ENCODE measurements around the gene FTSJ1. TPM values are rescaled to one million over a fixed set of nuclear protein-coding genes. Genes with fewer than 3 reads are reported as not detected.

Gene FTSJ1
- total RNA-seq, 5 donors from 2014 or later (not counting 1 experiment from before 2014, with no cell fraction given), result 51.4 to 64.9 (median 56.8) TPM

DNA sequence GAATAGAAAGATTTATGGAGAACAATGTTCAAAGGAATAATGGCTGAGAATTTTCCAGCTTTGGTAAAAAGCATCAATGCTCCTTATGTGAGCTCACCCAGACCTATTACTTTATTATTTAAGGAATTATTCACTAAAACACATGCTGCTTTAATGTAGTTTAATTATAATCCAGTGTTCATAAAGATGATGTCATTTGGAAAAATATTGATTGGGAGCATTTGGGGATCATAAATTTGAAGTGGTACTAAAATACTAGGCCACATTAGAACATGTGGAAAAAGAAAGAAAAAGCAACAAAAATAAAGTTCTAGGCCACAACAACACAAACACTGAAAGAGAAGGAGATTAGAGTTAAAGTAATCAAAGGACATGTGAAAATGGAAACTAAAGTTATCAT, 25.9 kb upstream of the FTSJ1 start:
- H3K27me3 Mint-ChIP-seq, result peaks cover 0 to 4% of the 10 kb centered on the region in 2 donors
- H3K9me3 Mint-ChIP-seq, result peaks cover 0 to 3% (median 0%) of the 10 kb centered on the region in 3 donors
- peaks cover 0 to 2% (median 0%) of the 10 kb centered on the region in 3 donors for H3K4me1 Mint-ChIP-seq
- H3K4me3 ChIP-seq (ENCODE audit: control insufficient read depth in 1 of 2, extremely low read depth in 1 of 2, low read length in 1 of 2), result no peak overlapping the region
- no peaks in the 10 kb centered on the region for H3K36me3 Mint-ChIP-seq
- CTCF ChIA-PET, result no interaction called here
- no peak overlapping the region for H3K27ac ChIP-seq (ENCODE audit: low read length)
- ATAC-seq (replicated peaks in 1 of 4) (no peak), DNase-seq (no peak)
- POLR2A ChIA-PET, result no interaction called here
- no peaks in the 10 kb centered on the region for H3K27me3 ChIP-seq (replicated peaks in 1 of 2; ENCODE audit: control insufficient read depth in 2 of 2, extremely low read depth in 1 of 2, insufficient read depth in 2 of 2, low read length in 1 of 2)
- no peaks in the 10 kb centered on the region for H3K36me3 ChIP-seq (ENCODE audit: control insufficient read depth in 2 of 2, extremely low read depth in 1 of 2, insufficient read depth in 1 of 2, low read length in 1 of 2)
- H3K4me1 ChIP-seq (ENCODE audit: control insufficient read depth in 1 of 2, extremely low read depth in 1 of 2, insufficient read depth in 2 of 2, low read length in 2 of 2), result no peaks in the 10 kb centered on the region
- no peak overlapping the region for H3K4me3 Mint-ChIP-seq
- no peaks in the 10 kb centered on the region for H3K9me3 ChIP-seq
- H3K27ac Mint-ChIP-seq, result no peak overlapping the region

DNA sequence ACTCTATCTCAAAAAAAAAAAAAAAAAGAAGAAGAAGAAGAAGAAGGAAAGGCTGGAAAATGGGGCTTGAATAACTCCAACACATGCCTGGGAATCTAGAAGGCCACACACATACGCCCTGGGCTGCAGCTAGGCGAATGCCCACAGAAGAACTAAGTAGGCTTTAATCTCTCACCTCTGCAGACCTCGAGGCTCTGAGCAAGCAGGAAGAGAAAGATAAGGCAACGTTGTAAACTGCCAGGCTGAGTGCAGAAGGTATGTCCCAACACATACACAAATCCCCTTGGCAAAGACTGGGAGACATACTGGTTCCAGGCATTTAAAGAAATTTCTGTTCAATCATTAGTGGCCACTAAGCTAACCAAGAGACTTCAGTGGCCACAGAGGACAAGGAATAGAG, 24.3 kb upstream of the FTSJ1 start:
- WGBS (ENCODE audit: insufficient coverage), result no CpG with 5 or more reads among the region's 4 CpGs

DNA sequence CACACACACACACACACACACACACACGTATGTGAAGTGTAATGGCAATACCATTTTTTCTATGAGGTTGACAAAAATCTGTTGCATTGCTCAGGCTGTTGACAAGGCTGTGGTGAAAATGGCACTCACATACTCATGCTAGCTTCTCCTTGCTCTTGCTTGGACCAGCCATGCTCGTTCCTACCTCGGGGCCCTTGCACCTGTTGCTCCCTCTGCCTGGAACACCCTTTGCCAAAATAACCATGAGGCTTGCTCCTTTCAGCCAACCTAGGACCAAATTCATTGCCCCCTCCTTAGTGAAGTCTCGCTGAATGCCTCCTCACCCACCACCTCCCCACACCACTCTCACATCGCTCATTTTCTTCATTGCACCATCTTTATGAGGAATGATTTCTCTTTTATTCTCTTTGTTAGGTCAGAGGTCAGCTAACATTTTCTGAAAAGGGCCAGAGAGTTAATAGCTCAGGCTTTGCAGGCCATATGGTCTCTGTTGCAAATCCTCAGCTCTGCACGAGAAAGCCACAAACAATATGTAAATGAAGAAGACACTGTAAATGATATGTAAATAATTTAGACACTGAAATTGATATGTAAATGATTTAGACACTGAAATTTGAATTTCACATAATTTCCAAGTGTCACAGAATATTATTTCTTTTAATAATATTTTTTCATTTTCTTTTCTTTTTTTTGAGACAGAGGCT, 19.2 kb upstream of the FTSJ1 start:
- ChIA-PET CTCF (no interaction called here), POLR2A (no interaction called here)
- no CpG with 5 or more reads among the region's 6 CpGs for WGBS (ENCODE audit: insufficient coverage)

More for the DNA sequence above, 24.3 kb upstream of the FTSJ1 start:
- Mint-ChIP-seq H3K9me3 (peaks cover 0 to 3% (median 0%) of the 10 kb centered on the region in 3 donors), H3K27me3 (no peaks in the 10 kb centered on the region), H3K27ac (no peak overlapping the region), H3K4me3 (no peak overlapping the region), H3K36me3 (no peaks in the 10 kb centered on the region), H3K4me1 (peaks cover 0 to 2% (median 0%) of the 10 kb centered on the region in 3 donors)
- H3K4me1 ChIP-seq (ENCODE audit: control insufficient read depth in 1 of 2, extremely low read depth in 1 of 2, insufficient read depth in 2 of 2, low read length in 2 of 2), result no peaks in the 10 kb centered on the region
- ATAC-seq (replicated peaks in 1 of 4) (no peak), DNase-seq (no peak)
- H3K27me3 ChIP-seq (replicated peaks in 1 of 2; ENCODE audit: control insufficient read depth in 2 of 2, extremely low read depth in 1 of 2, insufficient read depth in 2 of 2, low read length in 1 of 2), result no peaks in the 10 kb centered on the region
- CTCF ChIA-PET, result no interaction called here
- no peaks in the 10 kb centered on the region for H3K9me3 ChIP-seq
- POLR2A ChIA-PET, result no interaction called here
- no peak overlapping the region for H3K27ac ChIP-seq (ENCODE audit: low read length)
- H3K36me3 ChIP-seq (ENCODE audit: control insufficient read depth in 2 of 2, extremely low read depth in 1 of 2, insufficient read depth in 1 of 2, low read length in 1 of 2), result no peaks in the 10 kb centered on the region
- H3K4me3 ChIP-seq (ENCODE audit: control insufficient read depth in 1 of 2, extremely low read depth in 1 of 2, low read length in 1 of 2), result no peak overlapping the region

DNA sequence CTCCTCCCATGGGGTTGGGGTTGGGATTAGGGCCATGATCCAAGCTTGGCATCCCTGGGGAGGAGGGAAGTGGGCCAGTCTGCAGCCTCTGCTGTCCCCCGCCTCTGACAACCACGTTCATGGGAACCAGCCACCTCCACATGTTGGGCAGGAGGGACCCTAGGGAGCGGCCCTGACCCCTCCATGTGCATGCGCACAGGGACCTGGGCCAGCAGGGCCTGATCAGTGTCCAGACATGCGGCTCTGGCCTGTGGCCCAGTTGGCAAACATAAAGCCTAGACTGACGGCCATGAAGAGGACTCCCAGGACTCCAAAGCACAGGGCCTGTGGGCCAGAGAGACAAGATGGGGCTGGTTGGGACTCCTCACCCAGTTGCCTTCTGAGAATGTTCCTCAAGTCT, 17.3 kb upstream of the FTSJ1 start:
- Histone ChIP-seq H3K4me3 (ENCODE audit: control insufficient read depth in 1 of 2, extremely low read depth in 1 of 2, low read length in 1 of 2) (no peak overlapping the region), H3K27me3 (replicated peaks in 1 of 2; ENCODE audit: control insufficient read depth in 2 of 2, extremely low read depth in 1 of 2, insufficient read depth in 2 of 2, low read length in 1 of 2) (no peaks in the 10 kb centered on the region), H3K27ac (ENCODE audit: low read length) (no peak overlapping the region), H3K4me1 (ENCODE audit: control insufficient read depth in 1 of 2, extremely low read depth in 1 of 2, insufficient read depth in 2 of 2, low read length in 2 of 2) (no peaks in the 10 kb centered on the region), H3K36me3 (ENCODE audit: control insufficient read depth in 2 of 2, extremely low read depth in 1 of 2, insufficient read depth in 1 of 2, low read length in 1 of 2) (peaks cover 0 to 12% of the 10 kb centered on the region in 2 donors), H3K9me3 (no peaks in the 10 kb centered on the region)
- no peak overlapping the region for H3K4me3 Mint-ChIP-seq
- ChIA-PET POLR2A (no interaction called here), CTCF (no interaction called here)
- H3K27me3 Mint-ChIP-seq, result peaks cover 0 to 14% of the 10 kb centered on the region in 2 donors
- peaks cover 22% of the 10 kb centered on the region for H3K36me3 Mint-ChIP-seq
- peaks cover 0 to 3% (median 0%) of the 10 kb centered on the region in 3 donors for H3K4me1 Mint-ChIP-seq
- H3K9me3 Mint-ChIP-seq, result peaks cover 0 to 3% (median 0%) of the 10 kb centered on the region in 3 donors
- WGBS (ENCODE audit: insufficient coverage), result 100% methylated on average over 1 of the region's 6 CpGs
- DNase-seq (no peak), ATAC-seq (replicated peaks in 1 of 4) (no peak)
- no peak overlapping the region for H3K27ac Mint-ChIP-seq

More for the DNA sequence above, 19.2 kb upstream of the FTSJ1 start:
- peaks cover 0 to 12% of the 10 kb centered on the region in 2 donors for H3K36me3 ChIP-seq (ENCODE audit: control insufficient read depth in 2 of 2, extremely low read depth in 1 of 2, insufficient read depth in 1 of 2, low read length in 1 of 2)
- no peaks in the 10 kb centered on the region for H3K9me3 ChIP-seq
- H3K4me3 Mint-ChIP-seq, result no peak overlapping the region
- H3K4me1 ChIP-seq (ENCODE audit: control insufficient read depth in 1 of 2, extremely low read depth in 1 of 2, insufficient read depth in 2 of 2, low read length in 2 of 2), result no peaks in the 10 kb centered on the region
- no peak overlapping the region for H3K27ac ChIP-seq (ENCODE audit: low read length)
- H3K4me1 Mint-ChIP-seq, result no peaks in the 10 kb centered on the region
- peaks cover 0 to 11% of the 10 kb centered on the region in 2 donors for H3K27me3 Mint-ChIP-seq
- DNase-seq (no peak), ATAC-seq (replicated peaks in 1 of 4) (no peak)
- H3K27ac Mint-ChIP-seq, result no peak overlapping the region
- no peak overlapping the region for H3K4me3 ChIP-seq (ENCODE audit: control insufficient read depth in 1 of 2, extremely low read depth in 1 of 2, low read length in 1 of 2)
- H3K36me3 Mint-ChIP-seq, result peaks cover 22% of the 10 kb centered on the region
- H3K27me3 ChIP-seq (replicated peaks in 1 of 2; ENCODE audit: control insufficient read depth in 2 of 2, extremely low read depth in 1 of 2, insufficient read depth in 2 of 2, low read length in 1 of 2), result no peaks in the 10 kb centered on the region
- peaks cover 0 to 3% (median 0%) of the 10 kb centered on the region in 3 donors for H3K9me3 Mint-ChIP-seq

DNA sequence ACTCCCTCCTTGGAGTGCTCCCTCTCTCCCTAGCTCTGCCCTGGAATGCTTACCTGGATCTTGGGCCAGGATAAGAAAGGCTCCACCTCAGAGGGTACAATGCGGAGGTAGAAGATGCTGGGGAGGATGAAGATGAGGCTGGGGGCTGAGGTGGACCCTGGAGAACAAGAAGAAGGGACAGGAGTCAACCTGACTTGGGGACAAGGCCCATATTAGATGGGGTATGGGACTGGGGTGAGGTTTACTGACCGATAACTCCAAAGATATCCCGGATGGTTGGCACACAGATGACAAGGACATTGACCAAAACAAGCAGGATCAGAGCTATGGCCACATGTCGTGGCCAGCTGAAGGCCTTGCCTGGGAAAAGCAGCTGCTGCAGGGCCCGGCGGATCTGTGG, 16.5 kb upstream of the FTSJ1 start:
- H3K4me3 ChIP-seq (ENCODE audit: control insufficient read depth in 1 of 2, extremely low read depth in 1 of 2, low read length in 1 of 2), result no peak overlapping the region
- POLR2A ChIA-PET, result no interaction called here
- peaks cover 0 to 3% (median 0%) of the 10 kb centered on the region in 3 donors for H3K9me3 Mint-ChIP-seq
- peaks cover 0 to 14% of the 10 kb centered on the region in 2 donors for H3K27me3 Mint-ChIP-seq
- H3K36me3 Mint-ChIP-seq, result peaks cover 25% of the 10 kb centered on the region
- no peak for DNase-seq
- H3K27me3 ChIP-seq (replicated peaks in 1 of 2; ENCODE audit: control insufficient read depth in 2 of 2, extremely low read depth in 1 of 2, insufficient read depth in 2 of 2, low read length in 1 of 2), result no peaks in the 10 kb centered on the region
- peaks cover 0 to 4% (median 4%) of the 10 kb centered on the region in 3 donors for H3K4me1 Mint-ChIP-seq
- no peak overlapping the region for H3K4me3 Mint-ChIP-seq
- no peak overlapping the region for H3K27ac ChIP-seq (ENCODE audit: low read length)
- ATAC-seq (replicated peaks in 1 of 4), result no peak
- H3K27ac Mint-ChIP-seq, result no peak overlapping the region
- H3K36me3 ChIP-seq (ENCODE audit: control insufficient read depth in 2 of 2, extremely low read depth in 1 of 2, insufficient read depth in 1 of 2, low read length in 1 of 2), result peaks cover 0 to 12% of the 10 kb centered on the region in 2 donors
- CTCF ChIA-PET, result no interaction called here
- WGBS (ENCODE audit: insufficient coverage), result 93% methylated on average over 3 of the region's 6 CpGs
- no peaks in the 10 kb centered on the region for H3K4me1 ChIP-seq (ENCODE audit: control insufficient read depth in 1 of 2, extremely low read depth in 1 of 2, insufficient read depth in 2 of 2, low read length in 2 of 2)
- H3K9me3 ChIP-seq, result no peaks in the 10 kb centered on the region

GRCh38 chrX:48460031-48460430, 16.0 kb upstream of the FTSJ1 start:
- 92% methylated on average over 2 of the region's 3 CpGs for WGBS (ENCODE audit: insufficient coverage)
- H3K27me3 Mint-ChIP-seq, result peaks cover 0 to 14% of the 10 kb centered on the region in 2 donors
- ATAC-seq (replicated peaks in 1 of 4) (no peak), DNase-seq (no peak)
- H3K4me3 ChIP-seq (ENCODE audit: control insufficient read depth in 1 of 2, extremely low read depth in 1 of 2, low read length in 1 of 2), result no peak overlapping the region
- no peak overlapping the region for H3K27ac Mint-ChIP-seq
- POLR2A ChIA-PET, result no interaction called here
- peaks cover 26% of the 10 kb centered on the region for H3K36me3 Mint-ChIP-seq
- no peaks in the 10 kb centered on the region for H3K9me3 ChIP-seq
- H3K27ac ChIP-seq (ENCODE audit: low read length), result no peak overlapping the region
- CTCF ChIA-PET, result no interaction called here
- peaks cover 0 to 12% of the 10 kb centered on the region in 2 donors for H3K36me3 ChIP-seq (ENCODE audit: control insufficient read depth in 2 of 2, extremely low read depth in 1 of 2, insufficient read depth in 1 of 2, low read length in 1 of 2)
- no peaks in the 10 kb centered on the region for H3K4me1 ChIP-seq (ENCODE audit: control insufficient read depth in 1 of 2, extremely low read depth in 1 of 2, insufficient read depth in 2 of 2, low read length in 2 of 2)
- peaks cover 0 to 6% (median 4%) of the 10 kb centered on the region in 3 donors for H3K4me1 Mint-ChIP-seq
- H3K4me3 Mint-ChIP-seq, result no peak overlapping the region
- no peaks in the 10 kb centered on the region for H3K9me3 Mint-ChIP-seq
- no peaks in the 10 kb centered on the region for H3K27me3 ChIP-seq (replicated peaks in 1 of 2; ENCODE audit: control insufficient read depth in 2 of 2, extremely low read depth in 1 of 2, insufficient read depth in 2 of 2, low read length in 1 of 2)
